ENCODE measurements around the gene TNS3.

DNA sequence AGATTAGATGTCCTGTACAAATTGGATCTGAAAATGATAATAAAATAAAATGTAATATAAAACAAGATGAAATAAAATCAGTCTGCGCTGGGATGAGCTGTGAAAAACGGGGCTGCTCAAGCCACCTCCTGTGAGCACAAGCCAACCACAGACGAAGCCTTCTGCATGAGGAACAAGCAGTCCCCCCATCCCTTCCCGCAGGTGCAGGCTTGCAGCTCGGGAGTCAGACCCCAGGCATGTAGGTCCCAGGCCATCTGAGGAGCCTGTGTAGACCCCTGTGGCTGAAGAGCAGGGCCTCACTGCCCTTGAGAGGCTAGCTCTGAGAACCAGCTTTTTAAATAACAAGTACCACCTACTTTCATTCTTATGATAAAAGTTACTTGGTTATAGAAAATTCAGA, 123.4 kb downstream of the TNS3 start:
- TF ChIP-seq CTCF (IDR thresholded peaks at IDR 0.05): no peak
- no peak for TF ChIP-seq POLR2A (IDR thresholded peaks at IDR 0.05)

Measured in uterus (tissue), 2 donors.